ENCODE data around the gene GTPBP3. TPM values are rescaled to one million over a fixed set of nuclear protein-coding genes. Genes with fewer than 3 reads are reported as not detected.

The GTPBP3 gene
- 27.4 TPM for polyA plus RNA-seq (2013, experiment 1 of 2)
- 27.5 TPM for polyA plus RNA-seq (2013, experiment 2 of 2)

GRCh38 chr19:17336872-17337674, at the start of gene GTPBP3:
Gene GTPBP3 (plus strand): TSS chr19:17337553. CDS start chr19:17337612, 59 bp downstream.
- H3K9me3 ChIP-seq (replicated peaks in 1 of 2; ENCODE audit: control insufficient read depth in 2 of 2, insufficient read depth in 1 of 2, low read depth in 1 of 2, low read length in 2 of 2) = peaks cover 3% of the 10 kb centered on the region in 2 donors

DNA sequence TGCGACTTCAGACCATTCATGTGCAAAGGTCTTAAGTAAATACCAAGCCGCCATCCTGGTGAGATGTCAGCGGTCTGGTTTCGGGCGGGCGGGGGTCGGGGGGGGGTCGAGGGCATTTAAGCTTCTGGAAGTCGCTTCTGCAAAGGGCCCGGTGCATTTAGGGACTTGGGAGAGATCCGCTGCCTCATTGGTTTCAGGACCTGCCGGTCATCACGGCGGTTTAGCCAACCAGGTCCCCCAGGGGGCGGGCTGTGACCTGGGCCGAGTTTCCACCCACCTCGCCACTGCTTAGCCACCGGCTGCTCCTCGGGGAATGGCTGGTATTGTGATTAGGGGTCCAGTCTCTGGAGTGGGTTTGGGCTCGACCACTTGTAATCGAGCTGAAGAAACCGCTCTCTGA, 47.9 kb upstream of the GTPBP3 start:
- Histone ChIP-seq H3K14ac (ENCODE audit: low read length) (no peak overlapping the region), H4K8ac (ENCODE audit: low read depth, low read length) (no peak overlapping the region), H3K79me1 (ENCODE audit: low read depth, low read length) (peaks cover 2% of the 10 kb centered on the region), H3K4me2 (ENCODE audit: insufficient read depth, low read length, poor library complexity, severe bottlenecking) (peak overlapping the region; percentile 2), H3K9me3 (replicated peaks in 1 of 2; ENCODE audit: control insufficient read depth in 2 of 2, insufficient read depth in 1 of 2, low read depth in 1 of 2, low read length in 2 of 2) (peaks cover 4 to 8% of the 10 kb centered on the region in 2 donors), H2BK12ac (ENCODE audit: low read length) (no peak overlapping the region), H4K91ac (ENCODE audit: low read depth, low read length, poor library complexity) (no peak overlapping the region), H2BK5ac (ENCODE audit: low read length) (no peak overlapping the region), H3K27ac (replicated peaks; ENCODE audit: low read length) (no peak overlapping the region), H3K36me3 (replicated peaks in 1 of 2; ENCODE audit: control insufficient read depth in 2 of 2, insufficient read depth in 2 of 2, low read length in 2 of 2) (peaks cover 4 to 15% of the 10 kb centered on the region in 2 donors), H3K9ac (ENCODE audit: low read depth, low read length, poor library complexity) (no peak overlapping the region), H3K4me1 (ENCODE audit: control insufficient read depth in 2 of 2, insufficient read depth in 1 of 2, low read depth in 1 of 2, low read length in 2 of 2) (peaks cover 0 to 2% of the 10 kb centered on the region in 2 donors), H3K23ac (ENCODE audit: low read depth, low read length, poor library complexity) (no peak overlapping the region), H2BK15ac (ENCODE audit: low read length) (no peak overlapping the region), H2BK120ac (ENCODE audit: low read depth, low read length) (no peak overlapping the region), H3K27me3 (ENCODE audit: control insufficient read depth in 3 of 3, insufficient read depth in 3 of 3, low read depth in 1 of 3, low read length in 3 of 3) (no peaks in the 10 kb centered on the region), H2AK5ac (ENCODE audit: low read depth, low read length) (no peak overlapping the region), H3K4ac (ENCODE audit: low read length) (no peak overlapping the region), H3K4me3 (ENCODE audit: low read length in 2 of 2) (no peak overlapping the region), H3K18ac (ENCODE audit: low read length) (peak overlapping the region; percentile 52), H2AFZ (ENCODE audit: low read length) (no peak overlapping the region)
- DNase-seq (ENCODE audit: low spot score) = peak; percentile 69
- WGBS, 2 donors (ENCODE audit: extremely low coverage in 2 of 2, insufficient read length in 2 of 2, insufficient replicate concordance in 1 of 2) = no CpG with 5 or more reads among the region's 22 CpGs

More at GRCh38 chr19:17336872-17337674, at the start of gene GTPBP3:
- peak within 1 kb of the TSS; percentile 63 for H3K14ac ChIP-seq (ENCODE audit: low read length)
- H3K27ac ChIP-seq (replicated peaks; ENCODE audit: low read length) = peak within 1 kb of the TSS; percentile 85
- DNase-seq (ENCODE audit: low spot score) = peak; percentile 97
- no peak within 1 kb of the TSS for H4K8ac ChIP-seq (ENCODE audit: low read depth, low read length)
- peak within 1 kb of the TSS; percentile 96 for H3K4me2 ChIP-seq (ENCODE audit: insufficient read depth, low read length, poor library complexity, severe bottlenecking)
- H3K4me1 ChIP-seq (ENCODE audit: control insufficient read depth in 2 of 2, insufficient read depth in 1 of 2, low read depth in 1 of 2, low read length in 2 of 2) = peaks cover 15 to 24% of the 10 kb centered on the region in 2 donors
- H2BK5ac ChIP-seq (ENCODE audit: low read length) = peak within 1 kb of the TSS; percentile 7
- H2BK120ac ChIP-seq (ENCODE audit: low read depth, low read length) = peak within 1 kb of the TSS; percentile 76
- H3K4ac ChIP-seq (ENCODE audit: low read length) = peak within 1 kb of the TSS; percentile 89
- H3K18ac ChIP-seq (ENCODE audit: low read length) = peak within 1 kb of the TSS; percentile 96
- H2BK12ac ChIP-seq (ENCODE audit: low read length) = peak within 1 kb of the TSS; percentile 30
- H3K27me3 ChIP-seq (ENCODE audit: control insufficient read depth in 3 of 3, insufficient read depth in 3 of 3, low read depth in 1 of 3, low read length in 3 of 3) = no peaks in the 10 kb centered on the region
- peak within 1 kb of the TSS; percentile 67 for H2BK15ac ChIP-seq (ENCODE audit: low read length)
- H3K23ac ChIP-seq (ENCODE audit: low read depth, low read length, poor library complexity) = peak within 1 kb of the TSS; percentile 16
- peak within 1 kb of the TSS; percentile 88 for H2AFZ ChIP-seq (ENCODE audit: low read length)
- WGBS, 2 donors (ENCODE audit: extremely low coverage in 2 of 2, insufficient read length in 2 of 2, insufficient replicate concordance in 1 of 2) = no CpG with 5 or more reads among the region's 41 CpGs
- peak within 1 kb of the TSS; percentile 76 to 89 for H3K4me3 ChIP-seq (ENCODE audit: low read length in 2 of 2)
- H3K36me3 ChIP-seq (replicated peaks in 1 of 2; ENCODE audit: control insufficient read depth in 2 of 2, insufficient read depth in 2 of 2, low read length in 2 of 2) = peaks cover 30 to 36% of the 10 kb centered on the region in 2 donors
- H4K91ac ChIP-seq (ENCODE audit: low read depth, low read length, poor library complexity) = no peak within 1 kb of the TSS
- peaks cover 9% of the 10 kb centered on the region for H3K79me1 ChIP-seq (ENCODE audit: low read depth, low read length)
- peak within 1 kb of the TSS; percentile 90 for H2AK5ac ChIP-seq (ENCODE audit: low read depth, low read length)
- H3K9ac ChIP-seq (ENCODE audit: low read depth, low read length, poor library complexity) = peak within 1 kb of the TSS; percentile 92

DNA sequence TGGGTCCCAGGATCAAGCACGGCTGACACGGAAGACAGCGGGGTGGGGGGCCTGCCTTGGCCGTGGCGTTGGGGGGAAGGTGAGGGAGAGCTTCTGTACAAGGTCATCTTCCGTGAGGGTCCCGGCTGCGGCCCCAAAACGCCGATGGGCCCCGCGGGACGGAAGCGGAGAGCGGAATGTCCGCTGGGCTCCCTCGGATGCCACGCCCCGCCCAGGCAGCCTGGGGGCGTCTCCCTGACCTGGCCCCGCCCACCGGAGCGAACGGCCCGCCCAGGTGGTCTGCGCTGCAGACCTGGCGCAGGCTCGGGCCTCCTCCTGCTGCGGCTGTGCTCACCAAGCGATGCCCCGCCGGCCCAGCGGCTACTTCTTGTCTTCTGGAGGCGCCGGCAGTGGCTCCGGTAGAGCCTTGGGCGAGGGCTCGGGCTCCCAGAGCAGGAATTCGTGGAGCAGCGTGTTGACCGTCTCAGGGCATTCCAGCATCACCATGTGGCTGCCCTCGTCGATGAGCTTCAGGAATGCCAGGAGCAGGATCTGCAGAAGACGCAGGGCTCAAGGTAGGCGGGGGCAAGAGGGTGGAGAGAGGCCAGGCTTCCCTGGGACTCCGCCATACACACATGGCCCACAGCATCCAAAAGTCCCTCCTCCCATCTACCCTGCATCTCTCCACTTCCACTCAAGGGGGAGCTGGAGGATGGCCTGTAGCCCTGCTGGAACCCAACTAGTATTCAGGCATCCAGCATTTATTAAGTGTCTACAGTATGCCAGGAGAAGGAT, 44.9 kb upstream of the GTPBP3 start:
- H2BK12ac ChIP-seq (ENCODE audit: low read length) = peak overlapping the region; percentile 73
- peaks cover 0 to 2% of the 10 kb centered on the region in 2 donors for H3K4me1 ChIP-seq (ENCODE audit: control insufficient read depth in 2 of 2, insufficient read depth in 1 of 2, low read depth in 1 of 2, low read length in 2 of 2)
- no peak overlapping the region for H3K4ac ChIP-seq (ENCODE audit: low read length)
- H2BK5ac ChIP-seq (ENCODE audit: low read length) = peak overlapping the region; percentile 53
- H3K27me3 ChIP-seq (ENCODE audit: control insufficient read depth in 3 of 3, insufficient read depth in 3 of 3, low read depth in 1 of 3, low read length in 3 of 3) = no peaks in the 10 kb centered on the region
- peak overlapping the region; percentile 93 for H2AK5ac ChIP-seq (ENCODE audit: low read depth, low read length)
- peaks cover 9 to 20% of the 10 kb centered on the region in 2 donors for H3K36me3 ChIP-seq (replicated peaks in 1 of 2; ENCODE audit: control insufficient read depth in 2 of 2, insufficient read depth in 2 of 2, low read length in 2 of 2)
- no CpG with 5 or more reads among the region's 46 CpGs for WGBS, 2 donors (ENCODE audit: extremely low coverage in 2 of 2, insufficient read length in 2 of 2, insufficient replicate concordance in 1 of 2)
- H3K9me3 ChIP-seq (replicated peaks in 1 of 2; ENCODE audit: control insufficient read depth in 2 of 2, insufficient read depth in 1 of 2, low read depth in 1 of 2, low read length in 2 of 2) = peaks cover 0 to 6% of the 10 kb centered on the region in 2 donors
- H2BK15ac ChIP-seq (ENCODE audit: low read length) = no peak overlapping the region
- H3K4me2 ChIP-seq (ENCODE audit: insufficient read depth, low read length, poor library complexity, severe bottlenecking) = peak overlapping the region; percentile 92
- peak overlapping the region; percentile 95 for H3K27ac ChIP-seq (replicated peaks; ENCODE audit: low read length)
- H2AFZ ChIP-seq (ENCODE audit: low read length) = peak overlapping the region; percentile 90
- peak overlapping the region; percentile 97 for H3K18ac ChIP-seq (ENCODE audit: low read length)
- DNase-seq (ENCODE audit: low spot score) = peak; percentile 79
- no peak overlapping the region for H4K91ac ChIP-seq (ENCODE audit: low read depth, low read length, poor library complexity)
- H4K8ac ChIP-seq (ENCODE audit: low read depth, low read length) = peak overlapping the region; percentile 65
- H3K14ac ChIP-seq (ENCODE audit: low read length) = peak overlapping the region; percentile 99
- H2BK120ac ChIP-seq (ENCODE audit: low read depth, low read length) = peak overlapping the region; percentile 81
- H3K23ac ChIP-seq (ENCODE audit: low read depth, low read length, poor library complexity) = peak overlapping the region; percentile 89
- peaks cover 6% of the 10 kb centered on the region for H3K79me1 ChIP-seq (ENCODE audit: low read depth, low read length)
- peak overlapping the region; percentile 81 for H3K9ac ChIP-seq (ENCODE audit: low read depth, low read length, poor library complexity)
- H3K4me3 ChIP-seq (ENCODE audit: low read length in 2 of 2) = peak overlapping the region; percentile 51 to 73
